Superior temporal gyrus (tissue), 1 donor: ENCODE data around the gene WASF1.

Experiments
- DNase-seq: peaks from one replicate; pipeline ENCODE4 v3.0.0-alpha.2; 2016; ENCODE audit errors: extremely low spot score

WASF1 gene

GRCh38 chr6:110179406-110180227 is at the start of gene WASF1:
Gene WASF1, minus strand, starts transcription at chr6:110179670. Its CDS starts 52,069 bp downstream, at chr6:110127601.
- peak; percentile 98 for DNase-seq

- no peak for DNase-seq
These were observed 46.8 kb upstream of the WASF1 start for GRCh38 chr6:110226261-110226660.

- DNase-seq = no peak
These were observed 42.3 kb upstream of the WASF1 start for GRCh38 chr6:110221738-110222137.

- no peak for DNase-seq
These were observed 37.8 kb upstream of the WASF1 start for GRCh38 chr6:110217266-110217665.

- peak; percentile 69 for DNase-seq
These were observed 36.7 kb upstream of the WASF1 start for GRCh38 chr6:110216140-110216539.

- no peak for DNase-seq
These were observed 34.9 kb upstream of the WASF1 start for GRCh38 chr6:110214338-110214737.

- DNase-seq = no peak
These were observed 32.3 kb upstream of the WASF1 start for GRCh38 chr6:110211753-110212152.

GRCh38 chr6:110207652-110208051 is 28.2 kb upstream of the WASF1 start:
- no peak for DNase-seq

- no peak for DNase-seq
These were observed 21.8 kb upstream of the WASF1 start for GRCh38 chr6:110201151-110201884.

GRCh38 chr6:110198561-110198960 is 19.1 kb upstream of the WASF1 start:
- no peak for DNase-seq

GRCh38 chr6:110196874-110197273 is 17.4 kb upstream of the WASF1 start:
- DNase-seq = no peak

GRCh38 chr6:110195639-110196038 is 16.2 kb upstream of the WASF1 start:
- no peak for DNase-seq

- no peak for DNase-seq
These were observed 12.0 kb upstream of the WASF1 start for GRCh38 chr6:110191477-110191876.

- no peak for DNase-seq
These were observed 11.3 kb upstream of the WASF1 start for GRCh38 chr6:110190726-110191125.

GRCh38 chr6:110188791-110189190 is 9.3 kb upstream of the WASF1 start:
- DNase-seq = no peak

- DNase-seq = peak; percentile 22
These were observed 6.4 kb upstream of the WASF1 start for GRCh38 chr6:110185879-110186278.

- DNase-seq = peak; percentile 22
These were observed 3.9 kb upstream of the WASF1 start for GRCh38 chr6:110183292-110183885.

- no peak for DNase-seq
These were observed 1.9 kb upstream of the WASF1 start for GRCh38 chr6:110181131-110182030.

GRCh38 chr6:110180228-110181008 is 948 bp upstream of the WASF1 start, which contains the start of gene CDC40:
Gene CDC40, plus strand, starts transcription at chr6:110180427. Its CDS starts 18 bp downstream, at chr6:110180445.
- no peak for DNase-seq

GRCh38 chr6:110178626-110179405 is 654 bp downstream of the WASF1 start:
- DNase-seq = peak; percentile 86
